Nephron progenitor cell (in vitro differentiated cells): ENCODE results near the gene MYO5B.

Source experiments
- DNase-seq: peaks from one replicate; pipeline ENCODE4 v3.0.0; 2021
- H3K27ac Mint-ChIP-seq: 2 replicates; pipeline ENCODE4 v1.8.0; 2021; ENCODE audit warnings: mild to moderate bottlenecking, moderate library complexity, mixed read lengths
- H3K27me3 Mint-ChIP-seq: 2 replicates; pipeline ENCODE4 v1.8.0; 2021; ENCODE audit warnings: mild to moderate bottlenecking, low read depth, mixed read lengths; ENCODE audit not compliant: poor library complexity
- H3K36me3 Mint-ChIP-seq: 2 replicates; pipeline ENCODE4 v1.8.0; 2021; ENCODE audit warnings: low read depth, mixed read lengths
- H3K4me1 Mint-ChIP-seq: 2 replicates; pipeline ENCODE4 v1.8.0; 2021; ENCODE audit warnings: mixed read lengths
- H3K4me3 Mint-ChIP-seq: 2 replicates; pipeline ENCODE4 v1.8.0; 2021; ENCODE audit warnings: mild to moderate bottlenecking, moderate library complexity, mixed read lengths
- H3K9me3 Mint-ChIP-seq: 2 replicates; pipeline ENCODE4 v1.8.0; 2021; ENCODE audit warnings: mild to moderate bottlenecking, moderate library complexity, mixed read lengths
- TF ChIP-seq, protein P1 (sequence below): fragments of 200-600 bp; sonication (generic); IDR thresholded peaks from 2 replicates; pipeline ENCODE4 v1.5.0; 2021; ENCODE audit warnings: antibody characterized with exemption

The MYO5B gene

DNA sequence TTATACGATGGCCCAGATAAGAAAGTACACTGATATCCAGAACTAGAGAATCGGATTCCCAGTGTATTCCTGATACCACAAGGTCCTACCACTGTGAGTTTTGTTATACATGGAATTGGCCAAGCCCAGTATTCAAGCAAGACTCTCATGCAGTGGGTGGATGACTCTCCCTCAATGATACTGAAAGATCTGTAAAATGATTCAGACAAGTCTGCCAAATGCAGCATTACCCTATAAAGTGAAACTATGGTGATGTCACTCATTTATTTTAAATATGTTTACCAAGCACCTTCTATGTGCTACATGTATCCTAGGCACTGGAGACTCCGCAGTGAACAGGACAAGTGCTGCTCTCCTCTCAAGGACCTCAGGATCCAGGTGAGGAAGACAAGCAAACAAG, 22.6 kb downstream of the MYO5B start:
- Mint-ChIP-seq H3K27ac (no peak overlapping the region), H3K4me1 (peaks cover 6% of the 10 kb centered on the region), H3K4me3 (no peak overlapping the region), H3K27me3 (peaks cover 49% of the 10 kb centered on the region), H3K36me3 (no peaks in the 10 kb centered on the region), H3K9me3 (no peaks in the 10 kb centered on the region)
- TF ChIP-seq, protein P1, sequence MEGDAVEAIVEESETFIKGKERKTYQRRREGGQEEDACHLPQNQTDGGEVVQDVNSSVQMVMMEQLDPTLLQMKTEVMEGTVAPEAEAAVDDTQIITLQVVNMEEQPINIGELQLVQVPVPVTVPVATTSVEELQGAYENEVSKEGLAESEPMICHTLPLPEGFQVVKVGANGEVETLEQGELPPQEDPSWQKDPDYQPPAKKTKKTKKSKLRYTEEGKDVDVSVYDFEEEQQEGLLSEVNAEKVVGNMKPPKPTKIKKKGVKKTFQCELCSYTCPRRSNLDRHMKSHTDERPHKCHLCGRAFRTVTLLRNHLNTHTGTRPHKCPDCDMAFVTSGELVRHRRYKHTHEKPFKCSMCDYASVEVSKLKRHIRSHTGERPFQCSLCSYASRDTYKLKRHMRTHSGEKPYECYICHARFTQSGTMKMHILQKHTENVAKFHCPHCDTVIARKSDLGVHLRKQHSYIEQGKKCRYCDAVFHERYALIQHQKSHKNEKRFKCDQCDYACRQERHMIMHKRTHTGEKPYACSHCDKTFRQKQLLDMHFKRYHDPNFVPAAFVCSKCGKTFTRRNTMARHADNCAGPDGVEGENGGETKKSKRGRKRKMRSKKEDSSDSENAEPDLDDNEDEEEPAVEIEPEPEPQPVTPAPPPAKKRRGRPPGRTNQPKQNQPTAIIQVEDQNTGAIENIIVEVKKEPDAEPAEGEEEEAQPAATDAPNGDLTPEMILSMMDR = no peak
- no peak for DNase-seq

- Mint-ChIP-seq H3K9me3 (no peaks in the 10 kb centered on the region), H3K36me3 (no peaks in the 10 kb centered on the region), H3K27ac (no peak overlapping the region), H3K27me3 (peaks cover 45% of the 10 kb centered on the region), H3K4me3 (no peak overlapping the region), H3K4me1 (peaks cover 4% of the 10 kb centered on the region)
- no peak for DNase-seq
- TF ChIP-seq, protein P1 = no peak
These were observed 23.5 kb downstream of the MYO5B start for GRCh38 chr18:50171406-50171805.

DNA sequence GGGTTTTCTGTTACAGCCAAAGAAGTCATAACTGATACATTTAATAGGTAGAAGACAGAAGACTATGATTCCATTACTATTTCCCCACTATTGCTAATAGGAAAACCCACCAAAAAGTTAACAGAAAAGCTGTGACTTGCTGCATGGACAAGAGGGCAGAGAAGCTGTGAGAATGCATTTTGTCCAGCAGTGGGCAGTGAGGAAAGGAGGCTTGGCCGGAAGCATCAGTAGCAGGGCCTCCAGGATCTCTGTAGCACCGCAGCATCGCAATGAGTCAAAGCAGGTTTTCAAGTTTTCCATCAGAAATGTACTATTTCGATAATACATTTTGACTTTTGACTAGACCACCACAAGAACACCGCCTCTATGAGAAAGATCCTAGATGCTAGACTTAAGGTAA, 24.9 kb downstream of the MYO5B start:
- Mint-ChIP-seq H3K27ac (no peak overlapping the region), H3K9me3 (no peaks in the 10 kb centered on the region), H3K27me3 (peaks cover 40% of the 10 kb centered on the region), H3K36me3 (no peaks in the 10 kb centered on the region), H3K4me1 (peaks cover 4% of the 10 kb centered on the region), H3K4me3 (no peak overlapping the region)
- DNase-seq = no peak
- TF ChIP-seq, protein P1 = no peak

GRCh38 chr18:50169149-50169548, 25.8 kb downstream of the MYO5B start:
- Mint-ChIP-seq H3K4me3 (no peak overlapping the region), H3K9me3 (no peaks in the 10 kb centered on the region), H3K27ac (no peak overlapping the region), H3K27me3 (peaks cover 37% of the 10 kb centered on the region), H3K4me1 (peaks cover 4% of the 10 kb centered on the region), H3K36me3 (no peaks in the 10 kb centered on the region)
- DNase-seq = no peak
- TF ChIP-seq, protein P1 = no peak

GRCh38 chr18:50167966-50168365, 27.0 kb downstream of the MYO5B start:
- Mint-ChIP-seq H3K9me3 (no peaks in the 10 kb centered on the region), H3K27ac (no peak overlapping the region), H3K36me3 (no peaks in the 10 kb centered on the region), H3K4me1 (peaks cover 11% of the 10 kb centered on the region), H3K27me3 (peaks cover 34% of the 10 kb centered on the region), H3K4me3 (no peak overlapping the region)
- DNase-seq = no peak
- TF ChIP-seq, protein P1 = no peak

DNA sequence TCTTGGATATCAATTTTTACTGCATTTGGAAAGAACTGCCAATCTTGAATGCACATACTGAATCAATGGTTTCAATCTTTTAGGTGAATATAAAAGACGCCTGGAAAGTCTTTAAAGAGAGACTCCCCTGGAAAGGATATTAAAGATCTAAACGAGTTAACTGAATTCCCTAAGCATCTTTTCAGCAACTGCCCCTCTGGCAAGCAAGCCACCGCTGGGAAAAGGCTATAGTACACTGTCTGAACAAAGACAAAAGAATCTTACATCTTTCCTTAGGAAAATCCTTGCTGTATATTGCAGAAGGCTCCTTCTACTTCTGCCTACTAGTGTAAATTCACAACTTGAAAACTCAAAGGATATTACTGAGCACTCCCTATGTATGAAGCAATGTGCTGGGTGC, 28.0 kb downstream of the MYO5B start:
- Mint-ChIP-seq H3K36me3 (no peaks in the 10 kb centered on the region), H3K4me1 (peaks cover 20% of the 10 kb centered on the region), H3K27ac (no peak overlapping the region), H3K4me3 (no peak overlapping the region), H3K27me3 (peaks cover 37% of the 10 kb centered on the region), H3K9me3 (no peaks in the 10 kb centered on the region)
- TF ChIP-seq, protein P1 = no peak
- DNase-seq = no peak
